ENCODE results near the gene SMIM35.

The SMIM35 gene

GRCh38 chr11:118108513-118108912 is 21.8 kb upstream of the SMIM35 start:
- DNase-seq, result no peak

- DNase-seq, result no peak
These were observed 20.1 kb upstream of the SMIM35 start for GRCh38 chr11:118106789-118107335.

DNA sequence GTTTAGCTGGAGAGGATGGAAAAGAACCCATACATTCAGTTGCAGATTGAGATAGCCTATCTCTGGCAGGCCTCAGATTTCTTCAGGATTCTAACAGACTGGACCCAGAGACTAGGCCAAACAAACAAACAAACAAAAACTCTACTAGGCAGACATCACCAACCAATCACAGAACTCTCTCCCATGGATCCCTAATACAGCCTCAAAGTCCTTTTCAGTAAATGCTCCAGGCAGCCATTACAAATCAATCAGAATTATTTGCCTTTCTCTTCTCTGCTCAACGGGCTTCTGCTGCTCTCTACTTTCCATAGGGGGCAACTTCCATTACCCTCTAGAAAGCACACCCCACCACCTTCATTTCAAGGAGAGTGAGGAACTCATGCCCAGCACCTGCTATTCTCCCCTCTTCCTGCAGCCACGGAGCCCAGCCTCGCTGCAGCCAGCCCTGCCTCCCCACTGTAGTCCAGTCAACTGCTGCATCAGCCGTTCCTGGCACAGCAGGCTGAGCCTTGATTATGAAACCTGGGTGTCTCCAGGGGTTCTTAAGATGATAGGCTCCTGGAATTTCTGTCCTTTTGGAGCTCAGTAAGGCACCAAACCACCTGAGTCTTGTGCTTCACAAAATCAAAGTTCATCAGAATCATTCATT is 19.0 kb upstream of the SMIM35 start:
- DNase-seq, result no peak

DNA sequence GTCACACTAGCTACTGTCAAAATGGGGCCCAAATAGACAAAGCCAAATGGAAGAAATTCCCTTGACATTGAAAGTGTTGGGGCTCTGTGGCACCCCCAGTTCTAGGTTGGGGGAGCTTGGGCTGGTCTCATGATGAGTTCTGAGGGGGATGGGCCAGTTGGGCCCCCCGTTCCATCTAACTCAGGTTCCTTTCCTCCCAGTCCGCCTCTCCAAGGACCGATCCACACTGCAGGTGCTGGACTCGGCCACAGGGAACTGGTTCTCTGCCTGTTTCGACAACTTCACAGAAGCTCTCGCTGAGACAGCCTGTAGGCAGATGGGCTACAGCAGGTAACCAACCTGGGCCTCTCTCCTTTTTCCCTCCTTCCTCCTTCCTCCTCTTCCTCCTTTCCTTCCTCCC is 17.7 kb upstream of the SMIM35 start:
- DNase-seq, result no peak

DNA sequence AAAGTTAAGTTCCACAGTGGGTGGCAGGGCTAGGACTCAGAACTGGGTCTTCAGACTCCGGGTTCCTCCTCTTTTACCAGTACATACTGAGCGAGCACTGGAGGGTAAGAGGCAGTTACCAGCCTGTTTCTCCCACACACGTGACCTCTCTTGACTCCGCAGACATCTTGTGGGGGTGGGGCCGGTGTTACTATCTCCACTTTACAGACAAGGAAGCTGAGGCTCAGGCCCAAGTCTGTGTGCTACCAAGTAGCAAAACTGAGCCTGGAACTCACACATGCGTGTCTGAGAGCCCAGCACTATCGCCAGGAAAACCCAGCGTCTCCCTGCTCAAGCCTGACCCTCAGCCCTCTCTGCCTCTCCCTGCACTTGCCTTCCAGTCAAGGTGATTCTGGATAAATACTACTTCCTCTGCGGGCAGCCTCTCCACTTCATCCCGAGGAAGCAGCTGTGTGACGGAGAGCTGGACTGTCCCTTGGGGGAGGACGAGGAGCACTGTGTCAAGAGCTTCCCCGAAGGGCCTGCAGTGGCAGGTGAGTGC is 16.0 kb upstream of the SMIM35 start:
- no peak for DNase-seq

DNA sequence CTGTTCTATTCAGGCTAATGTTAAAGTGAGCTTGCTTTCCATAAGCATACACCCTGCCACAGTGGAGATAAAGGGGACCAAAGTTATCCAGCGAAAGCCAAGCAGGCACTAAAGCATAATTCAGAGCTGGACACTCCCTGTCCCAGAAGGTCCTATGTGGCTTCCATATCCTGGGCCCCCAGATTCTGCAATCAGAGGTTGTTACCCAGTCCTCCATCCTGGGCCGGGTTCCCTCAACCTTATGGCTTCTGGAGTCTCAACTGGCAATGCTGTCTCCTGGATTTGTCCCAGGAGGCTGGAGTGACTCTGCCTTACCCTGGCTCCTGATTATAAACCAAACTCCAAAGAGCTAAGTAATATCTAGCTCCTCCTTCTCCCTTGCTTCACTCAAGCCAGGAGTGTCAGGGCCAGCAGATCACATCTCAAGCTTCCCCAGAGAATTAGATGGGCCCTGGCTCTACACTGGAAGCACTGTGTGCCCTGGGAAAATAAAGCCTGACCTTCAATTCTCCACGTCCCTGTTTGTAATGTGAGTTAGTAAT is 14.0 kb upstream of the SMIM35 start:
- no peak for DNase-seq

GRCh38 chr11:118099838-118100556 is 13.2 kb upstream of the SMIM35 start:
- DNase-seq, result no peak

DNA sequence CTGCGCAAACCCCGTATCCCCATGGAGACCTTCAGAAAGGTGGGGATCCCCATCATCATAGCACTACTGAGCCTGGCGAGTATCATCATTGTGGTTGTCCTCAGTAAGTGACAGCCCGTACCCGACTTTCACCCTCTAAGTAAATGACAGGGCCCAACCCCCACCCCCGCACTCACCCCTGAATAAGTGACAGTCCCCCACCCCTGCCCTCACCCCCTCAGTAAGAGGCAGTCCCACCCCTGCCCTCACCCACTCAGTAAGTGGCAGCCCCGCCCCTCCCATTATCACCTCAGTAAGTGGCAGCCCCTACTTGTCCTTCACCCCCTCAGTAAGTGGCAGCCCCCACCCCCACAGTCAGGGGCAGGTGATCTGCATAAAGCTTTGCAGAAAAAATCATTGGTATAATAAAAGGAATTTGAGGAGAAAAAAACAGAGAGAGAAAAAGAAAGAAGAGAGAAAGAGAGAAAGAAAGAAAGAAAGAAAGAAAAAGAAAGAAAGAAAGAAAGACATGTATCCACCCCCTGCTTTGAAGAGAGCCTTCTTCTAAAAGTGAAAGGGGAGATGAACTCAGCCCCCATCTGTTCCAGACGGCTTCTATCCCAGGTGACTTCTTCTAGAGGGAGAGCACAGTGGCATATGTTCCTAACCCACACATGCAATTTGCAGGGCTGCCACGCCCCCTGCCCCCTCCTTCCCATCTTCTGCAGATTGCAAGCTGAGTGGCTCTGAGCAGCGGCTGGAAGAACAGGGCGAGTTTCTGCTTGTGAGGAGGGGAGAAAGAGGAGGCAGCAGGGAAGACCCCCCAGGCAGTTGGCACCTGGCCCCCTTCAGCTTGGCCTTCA is 12.5 kb upstream of the SMIM35 start:
- DNase-seq, result no peak

GRCh38 chr11:118095967-118096367 is 9.2 kb upstream of the SMIM35 start:
- DNase-seq, result no peak

GRCh38 chr11:118095493-118095892 is 8.7 kb upstream of the SMIM35 start:
- no peak for DNase-seq

DNA sequence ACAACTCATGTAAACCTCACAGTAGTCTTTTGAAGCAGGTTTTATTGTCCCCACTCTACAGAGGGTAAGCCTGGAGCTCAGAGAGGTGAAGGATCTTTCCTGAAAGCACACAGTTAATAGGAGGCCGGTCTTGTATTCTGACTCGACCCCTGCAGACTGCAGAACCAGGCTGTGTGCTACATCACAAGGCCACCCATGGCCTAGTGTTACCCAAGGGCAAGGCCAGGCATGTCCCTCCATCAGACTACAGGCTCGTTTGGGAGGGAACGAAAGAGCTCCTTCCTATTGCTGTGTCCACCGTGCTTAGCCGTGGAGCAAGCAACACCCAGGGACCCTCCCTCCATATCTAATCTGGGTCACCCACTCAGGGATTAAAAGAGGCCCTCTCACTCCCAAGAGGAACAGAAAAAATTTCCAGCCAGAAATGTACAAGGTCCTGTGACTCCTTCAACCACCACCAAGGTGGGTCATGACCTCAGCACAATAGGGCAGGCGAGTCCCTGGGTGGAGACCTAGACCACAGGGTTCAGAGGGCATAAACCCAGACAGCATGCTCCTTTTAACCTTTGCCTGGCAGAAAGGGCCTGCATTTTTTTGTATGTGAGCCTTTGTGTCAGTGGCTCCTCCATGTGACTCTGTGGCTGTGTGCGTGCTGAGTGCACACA is 6.3 kb upstream of the SMIM35 start:
- DNase-seq, result no peak

DNA sequence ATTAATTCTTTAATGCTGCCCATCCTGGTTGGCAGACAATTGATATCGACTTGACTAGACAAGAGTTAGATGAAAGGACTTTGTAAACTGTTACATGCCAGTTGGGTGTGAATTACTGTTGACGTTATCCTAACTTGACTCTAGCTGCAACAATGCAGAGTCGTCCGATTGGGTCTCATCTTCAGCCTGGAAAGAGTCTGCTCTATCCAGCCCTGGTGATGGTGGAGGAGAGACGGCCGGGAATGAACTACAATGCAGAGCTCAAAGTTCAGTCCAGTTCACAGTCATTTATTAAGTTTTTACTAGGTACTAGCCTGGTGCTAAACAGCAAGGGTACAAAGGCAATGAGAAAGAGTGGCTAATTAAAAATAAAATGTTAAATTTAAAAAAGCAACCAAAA is 4.9 kb upstream of the SMIM35 start:
- no peak for DNase-seq

GRCh38 chr11:118090545-118091162 is 3.9 kb upstream of the SMIM35 start:
- no peak for DNase-seq

DNA sequence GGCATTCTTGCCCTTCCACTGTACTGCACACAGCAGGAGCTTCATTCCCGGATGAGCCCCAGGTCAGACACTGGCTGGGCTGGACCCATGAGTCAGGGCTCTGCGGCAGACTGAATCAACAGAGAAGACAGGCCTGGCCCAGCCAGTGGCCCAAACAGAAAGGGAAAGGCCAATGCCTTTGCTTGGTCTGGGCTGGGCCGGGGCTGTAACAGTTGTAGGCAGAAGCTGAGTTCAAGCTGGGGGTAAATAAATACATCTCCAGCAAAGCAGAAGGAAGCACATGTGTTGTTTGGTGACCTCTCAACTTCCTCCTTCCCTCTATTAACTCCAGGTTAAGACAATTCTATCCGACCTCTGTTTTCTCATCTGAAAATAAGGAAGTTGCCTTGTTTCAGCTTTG is 1.8 kb upstream of the SMIM35 start:
- DNase-seq, result no peak

DNA sequence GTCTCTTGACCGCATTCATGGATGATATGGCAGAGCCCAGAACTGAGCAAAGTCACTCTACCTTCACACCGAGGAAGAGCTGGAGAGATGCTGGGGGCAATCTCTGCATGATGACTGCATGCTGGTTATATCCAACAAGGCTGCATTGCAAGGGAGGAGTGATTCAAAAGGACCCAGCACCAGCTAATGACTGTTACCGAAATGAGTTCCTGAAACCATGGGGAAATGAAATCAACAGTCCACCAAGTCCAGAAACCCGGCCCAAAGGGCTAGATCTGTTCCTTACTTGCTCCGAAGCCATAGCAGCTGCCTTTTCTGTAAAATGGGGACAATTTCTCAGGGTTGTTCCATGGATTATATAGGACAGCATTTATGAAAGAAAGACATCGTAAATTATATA is 1.2 kb upstream of the SMIM35 start:
- DNase-seq, result no peak

DNA sequence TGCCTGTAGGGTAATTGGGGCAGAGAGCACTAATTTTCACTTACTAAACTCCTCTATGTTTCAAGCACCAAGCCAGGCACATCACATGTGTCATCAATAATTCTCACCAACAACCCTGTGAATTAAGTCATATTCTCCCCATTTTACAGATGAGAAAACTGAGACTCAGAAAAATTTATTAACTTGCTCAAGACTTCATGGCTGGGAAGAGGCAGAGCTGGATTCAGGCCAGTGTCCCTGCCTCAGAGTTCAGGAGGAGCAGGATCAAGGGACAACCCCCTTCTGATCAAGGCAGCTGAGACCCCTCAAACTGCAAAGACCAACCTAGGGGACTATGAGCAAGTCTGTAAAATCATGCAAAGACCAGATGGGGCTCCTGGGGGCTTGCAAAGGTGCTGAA is 2.1 kb downstream of the SMIM35 start:
- DNase-seq, result no peak

GRCh38 chr11:118084247-118084646 is 2.5 kb downstream of the SMIM35 start:
- DNase-seq, result no peak

DNA sequence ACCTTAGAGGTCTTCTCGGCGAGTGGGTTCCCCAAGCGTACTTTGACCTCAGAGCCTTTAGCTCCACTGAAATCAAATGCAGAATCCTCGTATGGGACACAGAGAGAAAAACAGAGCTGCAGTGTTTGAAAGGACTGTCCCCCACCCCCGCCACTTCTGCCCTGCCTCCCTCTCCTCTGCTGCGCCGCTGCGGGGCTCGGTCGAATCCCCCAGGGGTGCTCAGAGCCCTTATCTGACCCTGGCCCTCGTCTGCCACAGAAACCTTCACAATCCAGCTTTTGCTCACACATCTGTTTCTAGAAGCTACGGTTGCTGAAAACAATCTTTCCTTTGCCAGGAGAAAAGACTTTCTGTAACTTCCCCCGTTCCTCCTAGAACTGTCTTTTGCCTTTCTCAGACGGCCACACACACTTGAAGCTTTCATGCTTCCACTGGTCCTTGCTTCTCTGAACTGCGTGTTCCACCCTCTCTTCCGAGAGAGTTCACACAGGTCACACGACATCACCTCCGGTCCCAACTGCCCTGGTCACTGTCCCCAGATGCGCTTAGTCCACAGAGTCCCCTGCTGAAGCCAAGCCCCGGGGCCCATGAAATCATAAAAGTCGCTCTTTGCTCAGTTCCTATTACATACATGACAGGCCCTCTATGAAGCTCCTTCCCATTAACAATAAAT is 3.7 kb downstream of the SMIM35 start:
- no peak for DNase-seq

DNA sequence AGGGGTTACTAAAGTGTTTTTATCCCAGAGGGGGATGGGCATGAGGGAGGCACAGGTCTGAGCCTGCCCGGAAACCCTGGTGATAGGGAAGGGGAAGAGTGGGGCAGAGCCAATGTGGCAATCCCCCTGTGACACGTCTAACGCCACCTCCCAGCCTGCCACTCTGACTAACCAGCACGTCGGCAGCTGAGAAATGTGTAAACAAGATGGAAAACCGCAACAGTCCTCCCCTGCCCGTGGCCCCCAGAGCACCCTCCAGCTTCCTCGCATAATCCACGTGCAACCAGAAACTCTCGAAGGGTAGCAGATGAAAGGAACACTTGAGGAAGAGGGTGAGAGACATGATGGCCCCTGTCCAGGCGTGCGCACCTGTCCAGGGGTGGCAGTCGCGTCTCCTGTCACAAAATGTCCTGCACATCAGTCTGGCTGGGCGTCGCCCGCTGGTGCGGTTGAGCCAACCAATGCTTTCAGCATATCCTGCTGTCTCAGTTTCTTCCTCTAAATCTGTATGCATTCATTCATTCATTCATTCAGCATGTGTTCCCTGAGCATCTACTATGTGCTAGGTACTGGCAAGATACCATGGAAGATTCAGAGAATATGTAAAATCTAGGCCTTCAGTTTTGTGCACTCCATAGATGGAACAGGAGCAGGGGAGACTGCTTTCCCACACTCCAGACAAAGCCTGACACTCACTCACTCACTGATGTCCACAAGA is 5.4 kb downstream of the SMIM35 start:
- DNase-seq, result no peak

- DNase-seq, result no peak
These were observed 6.5 kb downstream of the SMIM35 start for GRCh38 chr11:118080296-118080695.

DNA sequence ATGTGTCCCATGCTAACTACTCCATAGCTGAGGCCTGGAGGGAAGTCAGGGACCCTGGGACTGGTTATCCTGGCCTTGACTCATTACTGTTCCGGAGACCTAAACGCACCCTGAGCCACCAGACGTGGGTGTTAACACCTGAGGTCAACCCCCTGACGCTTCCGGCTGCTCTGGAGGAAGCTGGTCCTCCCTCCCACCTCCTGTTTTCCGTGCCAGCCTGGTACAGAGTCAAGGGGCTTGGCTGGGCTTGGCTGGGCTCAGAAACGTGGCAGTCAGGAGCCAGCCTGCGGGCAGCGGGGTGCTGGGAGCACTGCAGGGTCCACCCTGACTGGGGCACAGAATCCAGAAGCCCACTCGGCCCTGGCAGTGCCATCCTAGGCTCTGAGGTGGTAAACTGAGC is 7.3 kb downstream of the SMIM35 start:
- DNase-seq, result no peak
